CD4-positive, alpha-beta T cell treated with Interferon alpha-2 for 1 hour (primary cell): ENCODE measurements around the gene NOXO1.
"Not testable (repeated sequence)": the region's sequence is repeated elsewhere in the genome, so short reads cannot be mapped to it uniquely, and the experiment has no call there.

Experiments
- DNase-seq, 2 donors: peaks; one replicate each; pipeline ENCODE4 v3.0.0-alpha.2; 2020 to 2022

The NOXO1 gene

DNA sequence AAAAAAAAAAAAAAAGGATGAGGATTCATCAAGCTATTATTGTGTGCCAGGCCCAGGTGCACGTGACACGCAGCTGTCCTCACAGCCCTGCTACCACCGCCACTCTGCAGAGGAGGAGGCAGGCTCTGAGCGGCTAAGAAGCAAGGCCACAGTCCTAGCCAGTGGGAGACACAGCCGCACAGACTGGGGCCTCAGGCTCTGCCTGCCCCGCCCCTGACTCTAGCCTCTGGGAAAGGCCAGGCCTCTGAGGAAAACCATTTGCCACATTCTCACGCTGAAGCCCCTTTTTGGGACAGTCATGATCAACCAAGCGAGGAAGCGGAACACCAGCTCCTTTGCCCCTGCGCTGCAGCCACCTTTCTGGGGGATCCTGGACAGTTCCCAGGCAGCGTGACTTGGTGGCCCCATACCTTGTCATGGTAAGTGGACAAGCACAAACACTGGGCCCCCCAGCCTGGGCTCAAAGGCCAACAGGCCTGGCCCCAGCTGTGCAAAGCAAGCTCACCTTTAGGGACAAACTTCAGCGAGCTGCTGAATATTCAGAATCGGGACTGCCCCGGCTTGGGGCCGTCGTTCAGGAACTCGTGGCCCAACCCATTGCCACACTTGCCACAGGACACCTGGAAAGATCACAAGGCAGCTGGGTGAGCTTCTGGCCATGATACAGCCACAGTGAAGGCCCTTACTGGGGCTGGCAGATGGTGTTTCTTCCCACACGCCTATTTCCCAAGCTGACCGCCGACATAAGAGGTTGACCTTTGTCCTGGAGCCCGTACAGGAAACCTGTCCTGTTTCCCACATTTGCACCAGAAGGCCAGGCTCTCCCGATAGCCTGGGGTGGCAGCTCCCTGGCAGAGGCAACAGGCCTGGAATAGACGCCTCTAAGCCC is 40.8 kb downstream of the NOXO1 start:
- no peak for DNase-seq

DNA sequence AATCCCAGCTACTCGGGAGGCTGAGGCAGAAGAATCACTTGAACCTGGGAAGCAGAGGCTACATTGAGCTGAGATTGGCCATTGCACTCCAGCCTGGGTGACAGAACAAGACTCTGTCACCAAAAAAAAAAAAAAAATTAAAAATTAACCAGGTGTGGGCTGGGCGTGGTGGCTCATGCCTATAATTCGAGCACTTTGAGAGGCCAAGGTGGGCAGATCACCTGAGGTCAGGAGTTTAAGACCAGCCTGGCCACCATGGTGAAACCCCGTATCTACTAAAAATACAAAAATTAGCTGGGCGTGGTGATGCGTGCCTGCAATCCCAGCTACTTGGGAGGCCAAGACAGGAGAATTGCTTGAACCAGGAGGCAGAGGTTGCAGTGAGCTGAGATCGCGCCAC is 41.4 kb downstream of the NOXO1 start:
- DNase-seq: not testable (repeated sequence)

DNA sequence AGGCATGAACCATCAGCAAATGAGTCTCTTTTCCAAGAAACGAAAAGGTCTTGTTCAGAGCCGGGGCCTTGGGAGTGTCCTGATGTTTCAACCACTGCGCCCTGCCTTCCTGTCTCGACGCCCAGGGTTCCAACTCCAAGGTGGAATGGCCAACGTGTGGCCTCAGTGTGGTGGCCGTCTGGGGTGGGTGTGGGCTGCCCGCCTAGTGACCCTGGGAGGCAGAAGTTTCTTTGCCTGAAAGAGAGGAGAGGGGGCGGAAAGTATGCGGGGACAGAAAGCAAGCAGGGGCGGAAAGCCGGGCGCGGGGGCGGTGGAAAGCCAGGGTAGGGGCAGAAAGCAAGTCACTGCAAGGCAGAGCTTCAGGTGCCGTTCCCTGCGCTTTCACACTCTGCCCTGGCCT is 42.4 kb downstream of the NOXO1 start:
- DNase-seq: no peak

DNA sequence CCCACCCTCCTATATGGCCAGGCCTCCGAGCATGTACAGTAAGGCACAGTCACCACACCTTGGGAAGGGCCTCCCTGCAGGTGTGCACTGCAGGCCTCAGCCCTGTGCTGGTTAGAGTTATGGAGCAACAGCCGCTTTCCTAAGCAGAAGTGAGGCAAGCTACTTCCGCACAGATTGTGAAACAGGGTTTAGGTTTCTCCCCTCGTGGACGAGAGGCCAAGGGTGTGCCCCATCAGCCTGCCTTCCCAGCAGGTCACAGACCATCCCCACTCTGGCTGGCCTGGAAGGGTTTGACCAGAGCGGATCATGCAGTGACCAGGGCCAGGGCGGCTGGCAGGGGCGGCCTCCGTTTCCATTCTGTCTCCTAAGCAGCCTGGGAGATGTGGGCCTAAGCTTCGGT is 43.0 kb downstream of the NOXO1 start:
- DNase-seq: peak; percentile 8 to 49

DNA sequence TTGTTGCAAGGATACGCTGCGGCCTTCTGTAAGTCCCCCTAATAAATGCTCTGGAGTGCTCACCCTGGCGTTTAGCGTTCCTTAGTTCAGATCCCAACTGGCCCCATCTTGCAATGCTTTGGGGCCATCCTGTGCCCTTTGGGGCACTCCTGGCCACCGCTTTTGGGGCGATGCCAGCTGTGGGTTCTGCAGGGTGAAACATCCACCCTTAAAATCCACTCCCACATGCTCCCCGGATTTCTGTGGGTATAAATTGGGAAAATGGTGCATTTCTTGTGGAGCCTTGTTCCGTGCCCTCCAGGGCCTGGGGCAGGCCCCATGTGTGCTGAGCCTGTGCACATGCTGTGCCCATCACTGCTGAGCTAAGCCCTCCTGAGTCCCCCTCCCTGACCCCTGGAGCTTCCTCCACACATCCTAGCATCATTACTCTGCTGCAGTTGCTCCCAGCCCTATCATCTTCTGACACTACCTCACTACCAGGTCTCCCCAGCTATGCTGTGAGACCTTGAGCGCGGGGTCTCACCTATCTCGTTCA is 44.3 kb downstream of the NOXO1 start:
- no peak for DNase-seq

DNA sequence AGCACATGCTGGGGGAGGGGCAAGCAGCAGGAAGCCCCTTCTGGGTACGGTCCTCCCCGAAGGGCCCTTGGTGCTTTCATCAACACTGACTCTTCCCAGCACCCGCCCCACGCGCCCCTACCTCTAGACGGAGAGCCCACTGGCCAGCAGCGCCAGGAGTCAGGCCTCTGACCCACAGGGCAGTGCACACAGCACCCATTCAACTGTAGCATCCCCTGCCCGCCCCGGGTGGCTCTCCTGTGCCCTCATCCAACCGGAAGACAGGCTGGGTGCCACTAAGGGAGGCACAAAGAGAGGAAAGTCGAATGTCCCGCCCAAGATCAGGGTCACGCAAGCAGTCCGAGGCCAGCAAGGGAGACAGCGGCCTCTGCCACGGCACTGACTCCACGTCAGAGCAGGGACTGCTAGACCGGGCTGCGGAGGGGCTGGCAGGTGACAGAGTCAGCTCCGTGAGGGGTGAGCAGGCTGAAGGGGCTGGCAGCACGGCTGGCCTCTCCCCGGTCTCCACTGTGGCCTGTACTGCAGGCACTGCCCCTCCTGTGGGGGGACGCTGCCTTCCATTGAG is 48.1 kb downstream of the NOXO1 start:
- no peak for DNase-seq

DNA sequence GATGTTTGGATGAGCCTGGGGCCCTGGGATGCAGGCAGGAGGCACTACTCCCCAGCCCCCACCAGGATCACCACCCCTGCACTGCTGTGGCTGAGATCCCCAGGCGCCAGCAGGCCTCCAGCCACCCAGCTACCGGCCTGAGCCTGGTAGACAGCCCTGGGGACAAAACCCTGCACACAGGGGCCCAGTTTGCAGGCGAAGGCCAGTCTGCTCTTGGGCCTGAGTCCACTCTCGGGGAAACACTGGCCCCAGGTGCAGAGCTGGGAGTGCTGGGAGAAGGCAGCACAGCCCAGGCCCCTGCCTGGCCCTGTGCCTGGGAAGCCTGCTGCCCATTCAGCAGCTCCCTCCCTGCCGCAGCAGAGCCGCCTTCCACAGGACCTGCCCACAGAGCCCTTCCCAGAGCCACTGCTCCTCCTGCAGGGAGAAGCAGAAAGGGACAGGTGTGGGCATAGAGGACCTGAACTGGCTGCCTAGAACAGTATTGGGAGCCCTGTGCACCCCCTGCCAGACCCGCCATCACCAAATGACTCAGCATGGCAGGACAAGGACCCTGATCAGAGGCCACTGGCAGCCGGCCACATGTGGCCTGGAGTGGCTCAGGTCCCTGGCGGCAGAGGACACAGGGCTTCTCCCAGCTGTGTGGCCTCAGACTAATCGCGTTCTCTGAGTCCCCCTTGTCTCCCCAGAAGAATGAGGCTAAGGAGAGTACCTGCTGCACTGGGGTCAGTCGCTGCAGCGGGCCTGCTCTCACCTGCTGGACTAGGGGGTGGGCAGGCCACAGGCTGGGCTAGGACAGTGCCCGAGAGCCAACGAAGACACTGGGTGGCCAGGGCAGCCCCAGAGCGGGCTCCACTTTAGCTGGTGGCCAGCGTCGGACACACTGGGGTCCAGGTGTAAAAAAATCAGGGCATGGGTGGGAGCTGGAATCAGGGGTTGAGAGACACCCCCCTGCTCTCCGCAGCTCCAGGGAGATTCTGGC is 48.9 kb downstream of the NOXO1 start:
- no peak for DNase-seq

DNA sequence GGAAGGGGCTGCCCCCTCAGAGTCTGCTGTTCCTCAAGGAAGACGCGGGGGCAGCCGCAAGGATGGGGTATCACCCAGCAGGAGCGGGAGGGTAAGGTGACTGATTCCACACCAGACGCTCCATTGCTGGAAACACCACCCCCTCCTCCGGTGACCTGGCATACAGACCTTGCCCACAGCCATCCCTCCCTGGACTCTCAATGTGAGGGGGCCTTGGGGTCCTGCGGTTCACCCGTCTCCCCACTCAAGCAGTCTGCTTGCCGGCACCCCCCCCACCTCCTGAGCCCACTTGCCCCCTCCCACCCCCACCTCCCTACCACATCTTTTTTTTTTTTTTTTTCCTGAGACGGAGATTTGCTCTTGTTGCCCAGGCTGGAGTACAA is 50.9 kb downstream of the NOXO1 start:
- no peak for DNase-seq

DNA sequence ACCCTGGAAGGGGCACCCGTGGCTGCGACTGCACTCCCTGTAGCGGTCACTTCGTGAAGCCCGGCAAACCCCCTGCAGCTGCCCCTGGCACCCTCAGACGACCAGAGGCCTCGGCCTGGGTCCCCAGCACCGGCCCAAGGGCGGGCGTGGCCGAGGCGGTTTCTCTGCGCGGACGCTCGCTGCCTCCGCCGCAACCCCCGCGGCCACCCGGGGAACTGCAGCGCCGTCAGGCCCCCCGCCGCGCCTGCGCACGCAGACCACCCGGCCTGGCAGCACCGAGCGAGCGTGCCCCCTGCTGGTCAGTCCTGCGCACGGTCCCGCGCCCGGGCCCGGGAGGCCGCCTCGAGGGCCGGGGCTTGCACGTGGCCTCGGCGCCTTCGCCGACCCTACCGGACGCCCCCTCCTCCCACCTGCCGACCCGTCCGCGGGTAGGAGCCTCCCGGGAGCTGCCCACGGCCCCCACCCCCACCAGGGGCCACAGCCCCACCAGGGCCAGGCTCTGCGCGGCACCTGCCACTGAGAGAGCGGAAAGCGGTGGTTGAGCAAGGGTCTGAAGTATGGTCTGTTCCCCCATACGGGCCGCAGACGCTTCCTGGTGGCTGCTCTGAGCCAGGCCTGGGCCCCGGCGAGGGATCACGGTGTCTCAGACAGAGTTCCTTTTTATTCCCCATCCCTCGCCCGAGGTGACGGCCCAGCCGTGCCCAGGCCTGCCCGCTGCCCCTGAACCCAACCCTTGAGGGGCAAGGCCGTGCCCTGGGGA is 51.5 kb downstream of the NOXO1 start:
- peak; percentile 88 to 93 for DNase-seq

DNA sequence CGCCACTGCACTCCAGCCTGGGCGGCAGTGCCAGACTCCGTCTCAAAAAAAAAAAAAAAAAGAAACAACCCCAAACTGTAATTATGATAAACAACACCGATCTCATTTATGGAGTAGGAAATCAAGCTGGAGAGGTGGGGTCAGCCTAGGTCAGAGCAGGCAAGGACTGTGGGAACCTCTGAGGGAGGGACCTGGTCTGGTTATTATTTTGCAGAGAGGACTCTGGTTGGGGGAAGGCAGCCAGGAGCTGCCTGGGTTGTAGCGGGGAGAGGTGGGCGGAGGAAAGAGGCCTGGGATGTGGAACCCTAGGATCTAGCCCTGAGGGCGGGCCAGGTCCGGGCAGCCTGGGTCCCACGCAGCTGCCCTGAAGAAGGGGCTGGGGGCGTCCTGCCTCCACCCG is 52.2 kb downstream of the NOXO1 start:
- peak in 1 of 2 donors; percentile 24 for DNase-seq
